ENCODE measurements around the gene IDUA. TPM values are rescaled to one million over a fixed set of nuclear protein-coding genes. Genes with fewer than 3 reads are reported as not detected.
A peak's percentile ranks its signal among the peaks of the same experiment; 100 is the strongest.
"Not testable (repeated sequence)": the region's sequence is repeated elsewhere in the genome, so short reads cannot be mapped to it uniquely, and the experiment has no call there.

The IDUA gene
- total RNA-seq, 1 experiment from 2014 or later: 46.6 TPM

DNA sequence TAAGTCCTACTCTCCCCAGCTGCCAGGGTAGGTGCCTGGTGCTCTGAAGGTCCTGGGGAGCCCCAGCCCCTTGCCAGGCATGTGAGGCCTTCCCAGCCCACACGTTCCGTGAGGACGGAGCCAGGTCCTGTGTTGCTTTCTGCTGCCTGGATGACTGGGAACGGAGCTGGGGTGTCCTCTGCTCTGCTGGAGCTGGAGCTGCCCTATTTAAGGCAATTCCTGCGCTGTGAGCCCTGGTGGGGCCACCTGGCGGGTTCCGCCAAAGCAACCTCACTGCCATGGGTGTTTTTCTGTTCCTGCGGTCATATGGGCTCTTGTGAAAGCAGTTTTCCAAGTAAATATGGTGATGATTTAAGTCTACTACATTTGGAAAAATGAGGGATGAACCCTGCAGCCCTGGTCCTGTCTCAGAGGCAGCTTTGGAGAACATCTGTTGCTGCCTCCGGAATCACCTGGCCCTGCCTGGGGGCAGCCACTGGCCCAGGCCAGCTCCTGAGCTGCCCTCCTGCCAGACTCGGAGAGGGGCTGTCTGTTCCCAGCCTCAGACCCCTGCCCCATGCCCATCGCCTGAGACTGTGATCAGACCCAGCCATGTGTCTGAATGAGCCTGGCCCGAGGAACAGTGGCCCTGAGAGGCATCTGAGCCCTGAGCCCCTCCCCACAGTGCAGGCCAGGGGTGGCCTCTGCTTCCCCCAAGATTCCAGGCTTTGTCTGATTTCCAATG is 57.8 kb downstream of the IDUA start:
- H3K4me2 ChIP-seq: peak overlapping the region; percentile 80
- POLR2A ChIA-PET (ENCODE audit: unreplicated experiment): interaction anchor here (0.6 kb wide), 1 partner anchor 34 kb away, joined by 12 read pairs; no protein-coding TSS in a partner anchor

DNA sequence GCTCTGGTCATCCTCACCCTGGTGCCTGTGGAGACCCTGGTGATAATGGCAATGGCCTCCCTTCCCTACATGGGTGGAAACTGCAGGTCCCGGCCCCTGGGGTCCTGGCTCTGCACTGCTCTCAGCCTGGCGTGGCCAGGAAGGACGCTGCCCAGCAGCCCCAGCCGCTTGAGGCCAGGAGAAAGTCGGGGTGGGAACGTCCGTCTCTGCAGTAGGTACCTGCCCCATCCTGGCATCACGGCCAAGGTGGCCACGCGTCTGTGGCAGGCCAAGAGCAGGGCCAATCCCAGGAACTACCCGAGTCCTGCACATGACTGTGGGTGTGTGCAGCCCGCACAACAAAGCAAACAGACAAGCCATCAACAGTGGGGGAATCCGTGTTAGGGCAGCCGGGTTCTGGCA is 58.4 kb downstream of the IDUA start:
- H3K27ac ChIP-seq: no peak overlapping the region
- peaks cover 21% of the 10 kb centered on the region; the same call in 1 of the 2 replicates for H3F3A ChIP-seq (ENCODE audit: insufficient read depth, low read depth)
- CTCF ChIA-PET: no interaction called here
- TF ChIP-seq, protein P1, sequence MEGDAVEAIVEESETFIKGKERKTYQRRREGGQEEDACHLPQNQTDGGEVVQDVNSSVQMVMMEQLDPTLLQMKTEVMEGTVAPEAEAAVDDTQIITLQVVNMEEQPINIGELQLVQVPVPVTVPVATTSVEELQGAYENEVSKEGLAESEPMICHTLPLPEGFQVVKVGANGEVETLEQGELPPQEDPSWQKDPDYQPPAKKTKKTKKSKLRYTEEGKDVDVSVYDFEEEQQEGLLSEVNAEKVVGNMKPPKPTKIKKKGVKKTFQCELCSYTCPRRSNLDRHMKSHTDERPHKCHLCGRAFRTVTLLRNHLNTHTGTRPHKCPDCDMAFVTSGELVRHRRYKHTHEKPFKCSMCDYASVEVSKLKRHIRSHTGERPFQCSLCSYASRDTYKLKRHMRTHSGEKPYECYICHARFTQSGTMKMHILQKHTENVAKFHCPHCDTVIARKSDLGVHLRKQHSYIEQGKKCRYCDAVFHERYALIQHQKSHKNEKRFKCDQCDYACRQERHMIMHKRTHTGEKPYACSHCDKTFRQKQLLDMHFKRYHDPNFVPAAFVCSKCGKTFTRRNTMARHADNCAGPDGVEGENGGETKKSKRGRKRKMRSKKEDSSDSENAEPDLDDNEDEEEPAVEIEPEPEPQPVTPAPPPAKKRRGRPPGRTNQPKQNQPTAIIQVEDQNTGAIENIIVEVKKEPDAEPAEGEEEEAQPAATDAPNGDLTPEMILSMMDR (conservative IDR thresholded peaks at IDR 0.05): no peak
- no peak for TF ChIP-seq EZH2 (IDR thresholded peaks at IDR 0.05; ENCODE audit: low read depth)
- peaks cover 13% of the 10 kb centered on the region; the same call in 1 of the 2 replicates for H3K27me3 ChIP-seq (ENCODE audit: insufficient read depth, low read depth)
- H4K20me1 ChIP-seq (ENCODE audit: insufficient read depth): no peaks in the 10 kb centered on the region
- H3K4me1 ChIP-seq (replicated peaks; ENCODE audit: insufficient read depth): peaks cover 35% of the 10 kb centered on the region
- BruUV-seq (replicated peaks): no TSS peak
- H3K9me2 ChIP-seq (ENCODE audit: insufficient read depth): no peaks in the 10 kb centered on the region
- no peak overlapping the region for H2AFZ ChIP-seq
- no peak for DNase-seq
- H3K4me3 ChIP-seq: no peak overlapping the region
- no peaks in the 10 kb centered on the region for H3K36me3 ChIP-seq (ENCODE audit: low read depth)
- POLR2A ChIA-PET (ENCODE audit: unreplicated experiment): no interaction called here
- peak overlapping the region; percentile 64 for H3K4me2 ChIP-seq
- intact Hi-C loops (cut with micrococcal nuclease; ENCODE audit: unreplicated experiment): loop anchor here (10.0 kb wide), 1 partner anchor 290 kb away; no protein-coding TSS in a partner anchor
- no peaks in the 10 kb centered on the region for H3K9me3 ChIP-seq (ENCODE audit: insufficient read depth, low read depth)
- H3K79me2 ChIP-seq (ENCODE audit: low read depth): no peaks in the 10 kb centered on the region

More for the DNA sequence above, 57.8 kb downstream of the IDUA start:
- Histone ChIP-seq H3K4me3 (no peak overlapping the region), H3K27me3 (ENCODE audit: insufficient read depth, low read depth) (peaks cover 8% of the 10 kb centered on the region; the same call in 1 of the 2 replicates), H3K9me3 (ENCODE audit: insufficient read depth, low read depth) (no peaks in the 10 kb centered on the region), H2AFZ (no peak overlapping the region), H3F3A (ENCODE audit: insufficient read depth, low read depth) (peaks cover 26% of the 10 kb centered on the region; the same call in 1 of the 2 replicates), H3K27ac (no peak overlapping the region; the same call in 1 of the 2 replicates), H3K4me1 (replicated peaks; ENCODE audit: insufficient read depth) (peaks cover 41% of the 10 kb centered on the region), H4K20me1 (ENCODE audit: insufficient read depth) (no peaks in the 10 kb centered on the region), H3K79me2 (ENCODE audit: low read depth) (no peaks in the 10 kb centered on the region), H3K9me2 (ENCODE audit: insufficient read depth) (no peaks in the 10 kb centered on the region), H3K36me3 (ENCODE audit: low read depth) (no peaks in the 10 kb centered on the region)
- intact Hi-C loops (cut with micrococcal nuclease; ENCODE audit: unreplicated experiment): loop anchor here (5.0 to 10.0 kb wide), 4 partner anchors 38 to 290 kb away; partner anchors contain the start of gene CTBP1
- TF ChIP-seq EZH2 (IDR thresholded peaks at IDR 0.05; ENCODE audit: low read depth): no peak
- TF ChIP-seq, protein P1 (conservative IDR thresholded peaks at IDR 0.05): no peak
- BruUV-seq (replicated peaks): no TSS peak
- DNase-seq: no peak
- CTCF ChIA-PET: no interaction called here

DNA sequence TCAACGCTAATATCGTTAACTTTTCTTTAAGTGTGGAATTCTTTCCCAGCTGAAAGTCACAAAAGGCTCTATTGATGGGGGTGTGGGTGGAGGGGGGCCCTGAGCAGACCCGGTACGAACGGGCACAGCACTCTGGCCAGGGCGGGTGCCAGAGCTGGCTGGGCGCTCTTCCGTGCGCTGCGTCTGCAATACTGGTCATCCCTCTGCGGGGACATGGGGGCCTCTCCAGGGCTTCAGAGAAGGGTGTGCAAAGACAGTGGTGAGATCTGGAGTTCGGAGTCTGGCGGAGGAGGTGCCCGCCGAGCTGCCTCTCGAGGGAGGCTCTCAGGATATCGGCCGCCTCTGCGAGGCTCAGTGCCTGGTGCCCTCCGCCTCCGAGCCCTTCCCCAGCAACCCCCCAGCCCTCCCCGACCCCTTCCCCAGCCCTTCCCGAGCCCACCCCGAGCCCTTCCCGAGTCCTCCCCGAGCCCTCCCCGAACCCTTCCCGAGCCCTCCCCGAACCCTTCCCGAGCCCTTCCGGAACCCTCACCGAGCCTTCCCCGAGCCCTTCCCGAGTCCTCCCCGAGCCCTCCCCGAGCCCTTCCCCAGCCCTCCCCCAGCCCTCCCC is 58.9 kb downstream of the IDUA start:
- H3K4me2 ChIP-seq: peak overlapping the region; percentile 64
- BruUV-seq (replicated peaks): no TSS peak
- no peaks in the 10 kb centered on the region for H3K9me2 ChIP-seq (ENCODE audit: insufficient read depth)
- CTCF ChIA-PET: no interaction called here
- no peaks in the 10 kb centered on the region for H3K9me3 ChIP-seq (ENCODE audit: insufficient read depth, low read depth)
- H4K20me1 ChIP-seq (ENCODE audit: insufficient read depth): no peaks in the 10 kb centered on the region
- H3K36me3 ChIP-seq (ENCODE audit: low read depth): no peaks in the 10 kb centered on the region
- no peak for TF ChIP-seq EZH2 (IDR thresholded peaks at IDR 0.05; ENCODE audit: low read depth)
- TF ChIP-seq, protein P1 (conservative IDR thresholded peaks at IDR 0.05): no peak
- H3K27me3 ChIP-seq (ENCODE audit: insufficient read depth, low read depth): peaks cover 17% of the 10 kb centered on the region; the same call in 1 of the 2 replicates
- intact Hi-C loops (cut with micrococcal nuclease; ENCODE audit: unreplicated experiment): loop anchor here (10.0 kb wide), 1 partner anchor 289 kb away; no protein-coding TSS in a partner anchor
- POLR2A ChIA-PET (ENCODE audit: unreplicated experiment): no interaction called here
- H3K4me3 ChIP-seq: no peak overlapping the region
- H3F3A ChIP-seq (ENCODE audit: insufficient read depth, low read depth): peaks cover 18% of the 10 kb centered on the region; the same call in 1 of the 2 replicates
- no peak for DNase-seq
- no peak overlapping the region for H2AFZ ChIP-seq
- H3K79me2 ChIP-seq (ENCODE audit: low read depth): no peaks in the 10 kb centered on the region
- no peak overlapping the region for H3K27ac ChIP-seq
- H3K4me1 ChIP-seq (replicated peaks; ENCODE audit: insufficient read depth): peaks cover 34% of the 10 kb centered on the region

DNA sequence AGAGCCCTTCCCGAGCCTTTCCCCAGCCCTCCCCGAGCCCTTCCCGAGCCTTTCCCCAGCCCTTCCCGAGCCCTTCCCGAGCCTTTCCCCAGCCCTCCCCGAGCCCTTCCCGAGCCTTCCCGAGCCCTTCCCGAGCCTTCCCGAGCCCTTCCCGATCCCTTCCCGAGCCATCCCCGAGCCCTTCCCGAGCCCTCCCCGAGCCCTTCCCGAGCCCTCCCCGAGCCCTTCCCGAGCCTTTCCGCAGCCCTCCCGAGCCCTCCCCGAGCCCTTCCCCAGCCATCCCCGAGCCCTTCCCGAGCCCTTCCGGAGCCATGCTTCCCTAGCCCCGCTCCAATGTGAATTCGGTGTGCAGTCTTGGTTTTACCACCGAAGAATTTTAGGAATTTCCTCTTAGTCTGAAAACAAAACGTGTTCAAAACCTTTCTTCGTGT is 59.8 kb downstream of the IDUA start:
- peak in 1 of 2 experiments; percentile 52 for DNase-seq
- H3K36me3 ChIP-seq (ENCODE audit: low read depth); CTCF ChIA-PET; H3K4me2 ChIP-seq; H4K20me1 ChIP-seq (ENCODE audit: insufficient read depth); H3K27ac ChIP-seq; H3K79me2 ChIP-seq (ENCODE audit: low read depth); H2AFZ ChIP-seq; H3K9me3 ChIP-seq (ENCODE audit: insufficient read depth, low read depth); BruUV-seq (replicated peaks); H3K9me2 ChIP-seq (ENCODE audit: insufficient read depth); H3K4me3 ChIP-seq: not testable (repeated sequence)
- intact Hi-C loops (cut with micrococcal nuclease; ENCODE audit: unreplicated experiment): loop anchor here (10.0 kb wide), 1 partner anchor 288 kb away; no protein-coding TSS in a partner anchor
- POLR2A ChIA-PET (ENCODE audit: unreplicated experiment): interaction anchor here (0.6 kb wide), 1 partner anchor 9 kb away, joined by 6 read pairs; no protein-coding TSS in a partner anchor
- Histone ChIP-seq H3K27me3 (ENCODE audit: insufficient read depth, low read depth) (peaks cover 26% of the 10 kb centered on the region), H3F3A (ENCODE audit: insufficient read depth, low read depth) (peaks cover 15% of the 10 kb centered on the region; the same call in 1 of the 2 replicates), H3K4me1 (replicated peaks; ENCODE audit: insufficient read depth) (peaks cover 31% of the 10 kb centered on the region)
